ENCODE results near the gene OGA.

DNA sequence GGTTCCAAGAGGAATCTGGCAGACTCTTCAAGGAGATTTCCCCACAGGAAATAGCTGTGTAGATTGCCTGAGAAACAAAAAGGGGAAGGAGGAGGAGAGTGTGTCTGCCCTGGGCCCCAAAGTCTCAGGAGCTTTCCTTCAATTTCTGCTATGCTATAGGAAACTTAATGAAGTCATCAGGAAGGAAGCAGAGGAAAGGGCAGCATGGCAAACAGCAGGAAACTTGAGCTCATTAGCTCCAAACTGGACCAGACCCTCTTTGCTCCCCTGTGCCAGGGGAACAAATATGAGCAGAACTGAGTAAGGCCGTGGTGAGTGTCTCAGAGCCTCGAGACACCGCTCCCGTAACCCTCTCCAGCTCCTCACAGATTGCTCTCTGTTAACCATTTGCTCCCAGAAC, 30.2 kb upstream of the OGA start:
- TF ChIP-seq, protein P1, sequence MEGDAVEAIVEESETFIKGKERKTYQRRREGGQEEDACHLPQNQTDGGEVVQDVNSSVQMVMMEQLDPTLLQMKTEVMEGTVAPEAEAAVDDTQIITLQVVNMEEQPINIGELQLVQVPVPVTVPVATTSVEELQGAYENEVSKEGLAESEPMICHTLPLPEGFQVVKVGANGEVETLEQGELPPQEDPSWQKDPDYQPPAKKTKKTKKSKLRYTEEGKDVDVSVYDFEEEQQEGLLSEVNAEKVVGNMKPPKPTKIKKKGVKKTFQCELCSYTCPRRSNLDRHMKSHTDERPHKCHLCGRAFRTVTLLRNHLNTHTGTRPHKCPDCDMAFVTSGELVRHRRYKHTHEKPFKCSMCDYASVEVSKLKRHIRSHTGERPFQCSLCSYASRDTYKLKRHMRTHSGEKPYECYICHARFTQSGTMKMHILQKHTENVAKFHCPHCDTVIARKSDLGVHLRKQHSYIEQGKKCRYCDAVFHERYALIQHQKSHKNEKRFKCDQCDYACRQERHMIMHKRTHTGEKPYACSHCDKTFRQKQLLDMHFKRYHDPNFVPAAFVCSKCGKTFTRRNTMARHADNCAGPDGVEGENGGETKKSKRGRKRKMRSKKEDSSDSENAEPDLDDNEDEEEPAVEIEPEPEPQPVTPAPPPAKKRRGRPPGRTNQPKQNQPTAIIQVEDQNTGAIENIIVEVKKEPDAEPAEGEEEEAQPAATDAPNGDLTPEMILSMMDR (IDR thresholded peaks at IDR 0.05; ENCODE audit: insufficient read depth, low read length, poor library complexity, severe bottlenecking), result no peak
- TF ChIP-seq EZH2phosphoT487 (conservative IDR thresholded peaks at IDR 0.05; ENCODE audit: low read length), result no peak
